GM10266 (cell line): ENCODE data around the gene MED31.

Experiments used
- DNase-seq: peaks from one replicate; pipeline ENCODE4 v3.0.0; 2012; ENCODE audit errors: extremely low spot score
- TF ChIP-seq, protein P1 (sequence below): IDR thresholded peaks from 2 replicates; pipeline ENCODE4 v1.5.1; 2012; ENCODE audit warnings: mild to moderate bottlenecking, low read depth; ENCODE audit not compliant: control insufficient read depth, insufficient read depth; ENCODE audit errors: missing control alignments

MED31 gene

GRCh38 chr17:6676802-6677157 lies 25.4 kb upstream of the MED31 start:
- TF ChIP-seq, protein P1, sequence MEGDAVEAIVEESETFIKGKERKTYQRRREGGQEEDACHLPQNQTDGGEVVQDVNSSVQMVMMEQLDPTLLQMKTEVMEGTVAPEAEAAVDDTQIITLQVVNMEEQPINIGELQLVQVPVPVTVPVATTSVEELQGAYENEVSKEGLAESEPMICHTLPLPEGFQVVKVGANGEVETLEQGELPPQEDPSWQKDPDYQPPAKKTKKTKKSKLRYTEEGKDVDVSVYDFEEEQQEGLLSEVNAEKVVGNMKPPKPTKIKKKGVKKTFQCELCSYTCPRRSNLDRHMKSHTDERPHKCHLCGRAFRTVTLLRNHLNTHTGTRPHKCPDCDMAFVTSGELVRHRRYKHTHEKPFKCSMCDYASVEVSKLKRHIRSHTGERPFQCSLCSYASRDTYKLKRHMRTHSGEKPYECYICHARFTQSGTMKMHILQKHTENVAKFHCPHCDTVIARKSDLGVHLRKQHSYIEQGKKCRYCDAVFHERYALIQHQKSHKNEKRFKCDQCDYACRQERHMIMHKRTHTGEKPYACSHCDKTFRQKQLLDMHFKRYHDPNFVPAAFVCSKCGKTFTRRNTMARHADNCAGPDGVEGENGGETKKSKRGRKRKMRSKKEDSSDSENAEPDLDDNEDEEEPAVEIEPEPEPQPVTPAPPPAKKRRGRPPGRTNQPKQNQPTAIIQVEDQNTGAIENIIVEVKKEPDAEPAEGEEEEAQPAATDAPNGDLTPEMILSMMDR, result no peak
- DNase-seq, result no peak

- DNase-seq, result no peak
- TF ChIP-seq, protein P1, result no peak
Measured at GRCh38 chr17:6675201-6675825, 23.9 kb upstream of the MED31 start.

- DNase-seq, result no peak
- TF ChIP-seq, protein P1, result no peak
Measured at GRCh38 chr17:6674586-6674985, 23.2 kb upstream of the MED31 start.

GRCh38 chr17:6671431-6671830 lies 20.0 kb upstream of the MED31 start:
- TF ChIP-seq, protein P1, result no peak
- no peak for DNase-seq

- TF ChIP-seq, protein P1, result no peak
- DNase-seq, result no peak
Measured at GRCh38 chr17:6670999-6671398, 19.6 kb upstream of the MED31 start.

- TF ChIP-seq, protein P1, result no peak
- no peak for DNase-seq
Measured at GRCh38 chr17:6670571-6670970, 19.2 kb upstream of the MED31 start.

- DNase-seq, result no peak
- TF ChIP-seq, protein P1, result no peak
Measured at GRCh38 chr17:6669479-6670212, 18.2 kb upstream of the MED31 start.
